Measurements from ENCODE around the gene ALAS1.

DNA sequence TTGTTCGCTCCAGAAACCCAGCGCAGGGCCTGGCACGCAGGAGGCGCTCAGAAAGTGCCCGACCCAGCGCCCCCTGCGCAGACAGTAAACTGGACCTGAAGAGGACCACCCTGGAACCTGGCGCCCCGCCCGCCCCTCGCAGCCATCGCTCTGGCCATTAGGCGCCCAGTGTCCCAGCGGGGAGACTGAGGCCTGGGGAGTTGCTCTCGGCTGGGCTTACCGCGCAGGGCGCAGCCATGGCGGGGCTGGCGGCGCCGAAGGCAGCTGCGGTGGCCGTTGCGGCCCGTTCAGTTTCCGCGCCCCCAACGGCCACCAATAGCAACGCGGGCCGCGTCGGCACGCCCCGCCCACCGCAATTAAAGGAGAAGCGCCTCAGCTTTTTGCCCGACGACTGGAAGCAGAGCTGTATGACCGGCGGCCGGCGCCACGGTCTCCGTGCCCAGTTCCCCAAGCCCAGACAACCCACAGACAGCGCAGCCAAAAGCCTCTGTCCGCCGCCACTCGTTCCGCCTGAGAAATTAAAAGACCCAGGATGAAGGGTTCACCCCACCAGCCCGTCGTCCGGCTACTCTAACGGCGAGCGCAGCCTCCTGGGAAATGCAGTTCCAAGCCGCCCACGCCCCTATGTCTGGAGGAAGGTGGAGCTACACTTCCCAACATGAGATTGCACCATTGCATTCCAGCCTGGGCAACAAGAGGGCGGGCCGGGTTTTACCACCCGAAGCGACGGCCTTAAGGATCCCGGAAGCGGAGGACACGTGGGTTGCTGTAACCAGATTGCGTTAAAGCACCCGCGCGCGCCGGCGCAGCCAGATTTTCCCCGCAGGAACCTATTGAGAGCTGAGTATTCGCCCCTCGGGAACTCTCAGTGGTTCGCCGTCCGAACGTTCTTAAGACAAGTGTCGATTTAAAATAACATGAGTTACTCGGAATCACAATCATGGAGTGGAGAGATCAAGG, 43.5 kb upstream of the ALAS1 start, which contains the start of gene POC1A:
- TF ChIP-seq, protein P1, sequence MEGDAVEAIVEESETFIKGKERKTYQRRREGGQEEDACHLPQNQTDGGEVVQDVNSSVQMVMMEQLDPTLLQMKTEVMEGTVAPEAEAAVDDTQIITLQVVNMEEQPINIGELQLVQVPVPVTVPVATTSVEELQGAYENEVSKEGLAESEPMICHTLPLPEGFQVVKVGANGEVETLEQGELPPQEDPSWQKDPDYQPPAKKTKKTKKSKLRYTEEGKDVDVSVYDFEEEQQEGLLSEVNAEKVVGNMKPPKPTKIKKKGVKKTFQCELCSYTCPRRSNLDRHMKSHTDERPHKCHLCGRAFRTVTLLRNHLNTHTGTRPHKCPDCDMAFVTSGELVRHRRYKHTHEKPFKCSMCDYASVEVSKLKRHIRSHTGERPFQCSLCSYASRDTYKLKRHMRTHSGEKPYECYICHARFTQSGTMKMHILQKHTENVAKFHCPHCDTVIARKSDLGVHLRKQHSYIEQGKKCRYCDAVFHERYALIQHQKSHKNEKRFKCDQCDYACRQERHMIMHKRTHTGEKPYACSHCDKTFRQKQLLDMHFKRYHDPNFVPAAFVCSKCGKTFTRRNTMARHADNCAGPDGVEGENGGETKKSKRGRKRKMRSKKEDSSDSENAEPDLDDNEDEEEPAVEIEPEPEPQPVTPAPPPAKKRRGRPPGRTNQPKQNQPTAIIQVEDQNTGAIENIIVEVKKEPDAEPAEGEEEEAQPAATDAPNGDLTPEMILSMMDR (IDR thresholded peaks at IDR 0.05) = peak; percentile 13
- no peak for TF ChIP-seq EZH2 (IDR thresholded peaks at IDR 0.05; ENCODE audit: borderline replicate concordance, insufficient read depth, low read depth, low read length, poor library complexity, severe bottlenecking)

All from B cell (primary cell).